Measurements from ENCODE around the gene FARS2.

Gene FARS2

GRCh38 chr6:5499644-5500306 lies 238.5 kb downstream of the FARS2 start:
- H3K36me3 ChIP-seq (ENCODE audit: control insufficient read depth, insufficient read depth, low read length), result no peaks in the 10 kb centered on the region
- no peak overlapping the region for H3K4me3 ChIP-seq (ENCODE audit: low read length)
- H3K9ac ChIP-seq (ENCODE audit: low read length), result no peak overlapping the region
- H3K27me3 ChIP-seq (ENCODE audit: control insufficient read depth, insufficient read depth, low read length), result no peaks in the 10 kb centered on the region
- H3K27ac ChIP-seq (ENCODE audit: low read depth, low read length), result no peak overlapping the region
- no peaks in the 10 kb centered on the region for H3K4me1 ChIP-seq (ENCODE audit: control insufficient read depth, insufficient read depth, low read length)

DNA sequence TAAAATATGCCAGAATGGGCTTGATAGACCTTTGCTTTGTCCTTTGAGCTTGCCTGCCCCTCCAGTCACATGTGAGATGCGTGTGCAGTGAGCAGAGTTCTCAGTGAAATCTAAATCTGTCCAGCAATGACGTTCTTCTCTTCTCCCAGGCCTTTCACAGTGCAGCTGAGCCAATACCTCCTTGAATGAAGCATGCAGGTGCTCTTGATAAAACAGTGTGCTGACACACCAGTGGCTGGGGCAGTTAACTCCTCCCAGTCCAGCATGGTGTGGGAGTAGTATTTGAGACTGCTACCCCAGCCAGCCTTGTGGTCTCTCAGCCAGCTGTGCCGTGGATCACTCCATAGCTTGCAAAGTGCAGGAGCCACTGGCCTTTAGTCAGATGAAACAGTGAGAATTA lies 240.5 kb downstream of the FARS2 start:
- H3K36me3 ChIP-seq (ENCODE audit: control insufficient read depth, insufficient read depth, low read length), result no peaks in the 10 kb centered on the region
- no peak overlapping the region for H3K9ac ChIP-seq (ENCODE audit: low read length)
- no peaks in the 10 kb centered on the region for H3K27me3 ChIP-seq (ENCODE audit: control insufficient read depth, insufficient read depth, low read length)
- H3K27ac ChIP-seq (ENCODE audit: low read depth, low read length), result no peak overlapping the region
- no peaks in the 10 kb centered on the region for H3K4me1 ChIP-seq (ENCODE audit: control insufficient read depth, insufficient read depth, low read length)
- no peak overlapping the region for H3K4me3 ChIP-seq (ENCODE audit: low read length)

DNA sequence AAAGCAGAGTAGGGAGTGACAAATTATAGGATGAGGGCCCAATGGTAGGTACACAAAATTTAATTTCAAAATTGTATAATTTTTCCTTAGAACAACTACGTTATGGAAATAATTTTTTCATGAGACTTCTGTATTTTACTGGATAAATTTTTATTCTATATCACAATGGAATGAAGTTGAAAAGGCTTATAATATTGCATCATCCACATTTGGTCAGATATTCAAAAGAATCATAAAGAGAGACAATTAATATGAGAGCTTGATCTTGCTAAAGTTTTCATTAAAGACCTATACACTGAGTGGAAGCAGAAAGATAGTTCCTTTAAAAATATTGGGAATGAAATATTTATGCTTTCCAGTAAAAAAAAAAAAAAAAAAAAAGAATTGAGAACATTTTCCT lies 242.8 kb downstream of the FARS2 start:
- no peak overlapping the region for H3K27ac ChIP-seq (ENCODE audit: low read depth, low read length)
- H3K36me3 ChIP-seq (ENCODE audit: control insufficient read depth, insufficient read depth, low read length), result no peaks in the 10 kb centered on the region
- H3K4me3 ChIP-seq (ENCODE audit: low read length), result no peak overlapping the region
- no peaks in the 10 kb centered on the region for H3K4me1 ChIP-seq (ENCODE audit: control insufficient read depth, insufficient read depth, low read length)
- no peak overlapping the region for H3K9ac ChIP-seq (ENCODE audit: low read length)
- no peaks in the 10 kb centered on the region for H3K27me3 ChIP-seq (ENCODE audit: control insufficient read depth, insufficient read depth, low read length)

DNA sequence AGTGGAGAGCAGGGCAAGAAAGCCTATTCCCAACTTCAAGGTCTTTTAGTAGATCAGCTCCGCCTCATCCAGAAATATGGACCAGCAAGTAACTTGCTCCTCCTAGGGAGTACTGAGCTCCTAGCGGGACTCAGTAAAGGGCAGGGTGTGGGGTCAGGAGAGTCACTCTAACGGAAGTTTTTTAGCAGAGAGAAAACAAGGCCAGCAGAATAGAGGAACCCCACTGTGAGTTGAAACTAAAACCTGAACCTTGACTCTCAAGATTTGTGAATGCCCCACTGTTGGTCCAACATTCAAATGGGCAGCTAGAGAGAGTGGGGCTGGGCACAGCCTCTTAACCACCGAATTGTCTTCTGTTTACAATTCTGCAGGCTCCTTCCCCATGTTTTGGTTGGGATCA lies 244.8 kb downstream of the FARS2 start:
- no peak overlapping the region for H3K9ac ChIP-seq (ENCODE audit: low read length)
- H3K27ac ChIP-seq (ENCODE audit: low read depth, low read length), result no peak overlapping the region
- no peaks in the 10 kb centered on the region for H3K36me3 ChIP-seq (ENCODE audit: control insufficient read depth, insufficient read depth, low read length)
- no peaks in the 10 kb centered on the region for H3K27me3 ChIP-seq (ENCODE audit: control insufficient read depth, insufficient read depth, low read length)
- H3K4me3 ChIP-seq (ENCODE audit: low read length), result no peak overlapping the region
- no peaks in the 10 kb centered on the region for H3K4me1 ChIP-seq (ENCODE audit: control insufficient read depth, insufficient read depth, low read length)

DNA sequence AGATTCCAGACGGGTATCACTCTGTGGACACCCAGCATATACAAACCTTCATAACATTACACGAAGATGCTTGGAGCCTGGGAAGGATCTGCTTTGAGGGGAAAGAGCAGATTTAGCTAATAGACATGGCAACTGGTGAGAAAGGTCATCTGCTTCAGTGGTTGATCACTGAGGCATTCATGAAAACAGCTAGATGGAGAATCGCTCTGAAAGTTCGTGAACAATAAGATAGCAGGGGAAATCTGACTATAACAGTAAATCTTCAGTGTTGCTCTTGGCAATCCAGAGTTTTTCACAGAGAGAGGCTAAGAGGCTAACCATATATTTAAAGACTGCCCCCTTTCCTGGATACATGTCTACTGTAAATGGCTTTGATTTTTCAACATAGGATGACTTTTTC lies 245.3 kb downstream of the FARS2 start:
- no peak overlapping the region for H3K27ac ChIP-seq (ENCODE audit: low read depth, low read length)
- no peaks in the 10 kb centered on the region for H3K27me3 ChIP-seq (ENCODE audit: control insufficient read depth, insufficient read depth, low read length)
- no peaks in the 10 kb centered on the region for H3K4me1 ChIP-seq (ENCODE audit: control insufficient read depth, insufficient read depth, low read length)
- H3K4me3 ChIP-seq (ENCODE audit: low read length), result no peak overlapping the region
- no peaks in the 10 kb centered on the region for H3K36me3 ChIP-seq (ENCODE audit: control insufficient read depth, insufficient read depth, low read length)
- H3K9ac ChIP-seq (ENCODE audit: low read length), result no peak overlapping the region

DNA sequence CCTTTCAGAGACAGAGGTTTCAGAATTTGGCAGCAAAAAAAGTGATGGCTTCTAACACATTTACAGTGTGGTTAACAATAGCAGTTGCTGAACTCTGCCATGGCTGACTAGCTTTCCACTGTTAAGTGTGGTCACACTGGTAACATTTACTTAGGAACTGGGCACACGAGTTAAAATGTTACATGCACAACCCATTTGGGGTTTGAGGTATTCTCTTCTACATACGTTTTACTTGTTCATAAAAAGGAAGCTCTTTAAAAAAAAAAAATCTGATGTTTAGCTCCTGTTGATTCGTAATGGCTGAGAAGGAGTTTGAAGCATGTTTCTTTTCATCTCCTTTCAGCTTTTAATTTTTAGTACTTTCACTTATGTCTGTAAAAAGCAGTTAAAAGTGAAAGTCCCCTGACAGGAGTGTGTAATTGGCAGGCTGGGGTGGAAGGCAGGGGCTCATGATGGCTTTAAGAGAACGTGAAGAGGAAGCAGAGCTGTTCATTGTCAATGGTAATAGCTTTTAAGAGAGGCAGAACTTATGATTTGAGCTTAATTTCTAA lies 245.9 kb downstream of the FARS2 start:
- Histone ChIP-seq H3K27me3 (ENCODE audit: control insufficient read depth, insufficient read depth, low read length) (no peaks in the 10 kb centered on the region), H3K4me3 (ENCODE audit: low read length) (no peak overlapping the region), H3K27ac (ENCODE audit: low read depth, low read length) (no peak overlapping the region), H3K4me1 (ENCODE audit: control insufficient read depth, insufficient read depth, low read length) (no peaks in the 10 kb centered on the region), H3K36me3 (ENCODE audit: control insufficient read depth, insufficient read depth, low read length) (no peaks in the 10 kb centered on the region), H3K9ac (ENCODE audit: low read length) (no peak overlapping the region)

- Histone ChIP-seq H3K4me1 (ENCODE audit: control insufficient read depth, insufficient read depth, low read length) (no peaks in the 10 kb centered on the region), H3K9ac (ENCODE audit: low read length) (no peak overlapping the region), H3K36me3 (ENCODE audit: control insufficient read depth, insufficient read depth, low read length) (no peaks in the 10 kb centered on the region), H3K27ac (ENCODE audit: low read depth, low read length) (no peak overlapping the region), H3K4me3 (ENCODE audit: low read length) (no peak overlapping the region), H3K27me3 (ENCODE audit: control insufficient read depth, insufficient read depth, low read length) (no peaks in the 10 kb centered on the region)
Observed at GRCh38 chr6:5509106-5509505, 247.8 kb downstream of the FARS2 start.

- no peaks in the 10 kb centered on the region for H3K36me3 ChIP-seq (ENCODE audit: control insufficient read depth, insufficient read depth, low read length)
- H3K27ac ChIP-seq (ENCODE audit: low read depth, low read length), result no peak overlapping the region
- H3K27me3 ChIP-seq (ENCODE audit: control insufficient read depth, insufficient read depth, low read length), result no peaks in the 10 kb centered on the region
- H3K4me3 ChIP-seq (ENCODE audit: low read length), result no peak overlapping the region
- H3K9ac ChIP-seq (ENCODE audit: low read length), result no peak overlapping the region
- no peaks in the 10 kb centered on the region for H3K4me1 ChIP-seq (ENCODE audit: control insufficient read depth, insufficient read depth, low read length)
Observed at GRCh38 chr6:5510331-5511133, 249.2 kb downstream of the FARS2 start.

- H3K9ac ChIP-seq (ENCODE audit: low read length), result no peak overlapping the region
- H3K27me3 ChIP-seq (ENCODE audit: control insufficient read depth, insufficient read depth, low read length), result no peaks in the 10 kb centered on the region
- no peaks in the 10 kb centered on the region for H3K4me1 ChIP-seq (ENCODE audit: control insufficient read depth, insufficient read depth, low read length)
- no peak overlapping the region for H3K4me3 ChIP-seq (ENCODE audit: low read length)
- no peak overlapping the region for H3K27ac ChIP-seq (ENCODE audit: low read depth, low read length)
- H3K36me3 ChIP-seq (ENCODE audit: control insufficient read depth, insufficient read depth, low read length), result no peaks in the 10 kb centered on the region
Observed at GRCh38 chr6:5511954-5512353, 250.6 kb downstream of the FARS2 start.

DNA sequence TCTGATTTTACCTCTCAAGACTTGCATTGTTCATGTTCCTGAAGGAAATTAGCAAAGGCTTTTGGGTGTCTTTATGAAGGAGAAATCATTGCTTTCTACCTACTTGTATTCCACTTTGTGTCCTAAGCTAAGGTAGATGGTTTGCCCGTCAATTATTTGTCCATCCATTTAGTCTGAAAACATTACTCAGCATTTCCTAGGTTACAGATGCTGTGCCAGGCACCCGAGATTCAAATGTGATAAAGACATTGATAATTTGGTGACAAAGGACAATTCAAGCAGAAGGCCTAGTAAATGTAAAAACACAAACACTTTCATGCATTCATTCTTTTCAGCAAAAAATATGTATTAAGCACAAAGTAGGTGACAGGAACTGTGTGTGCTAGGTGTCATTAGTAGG lies 251.1 kb downstream of the FARS2 start:
- no peak overlapping the region for H3K27ac ChIP-seq (ENCODE audit: low read depth, low read length)
- no peak overlapping the region for H3K9ac ChIP-seq (ENCODE audit: low read length)
- no peaks in the 10 kb centered on the region for H3K27me3 ChIP-seq (ENCODE audit: control insufficient read depth, insufficient read depth, low read length)
- H3K4me1 ChIP-seq (ENCODE audit: control insufficient read depth, insufficient read depth, low read length), result no peaks in the 10 kb centered on the region
- no peaks in the 10 kb centered on the region for H3K36me3 ChIP-seq (ENCODE audit: control insufficient read depth, insufficient read depth, low read length)
- H3K4me3 ChIP-seq (ENCODE audit: low read length), result no peak overlapping the region

GRCh38 chr6:5513408-5513807 lies 252.1 kb downstream of the FARS2 start:
- no peaks in the 10 kb centered on the region for H3K4me1 ChIP-seq (ENCODE audit: control insufficient read depth, insufficient read depth, low read length)
- H3K4me3 ChIP-seq (ENCODE audit: low read length), result no peak overlapping the region
- no peak overlapping the region for H3K27ac ChIP-seq (ENCODE audit: low read depth, low read length)
- no peaks in the 10 kb centered on the region for H3K27me3 ChIP-seq (ENCODE audit: control insufficient read depth, insufficient read depth, low read length)
- no peak overlapping the region for H3K9ac ChIP-seq (ENCODE audit: low read length)
- no peaks in the 10 kb centered on the region for H3K36me3 ChIP-seq (ENCODE audit: control insufficient read depth, insufficient read depth, low read length)

DNA sequence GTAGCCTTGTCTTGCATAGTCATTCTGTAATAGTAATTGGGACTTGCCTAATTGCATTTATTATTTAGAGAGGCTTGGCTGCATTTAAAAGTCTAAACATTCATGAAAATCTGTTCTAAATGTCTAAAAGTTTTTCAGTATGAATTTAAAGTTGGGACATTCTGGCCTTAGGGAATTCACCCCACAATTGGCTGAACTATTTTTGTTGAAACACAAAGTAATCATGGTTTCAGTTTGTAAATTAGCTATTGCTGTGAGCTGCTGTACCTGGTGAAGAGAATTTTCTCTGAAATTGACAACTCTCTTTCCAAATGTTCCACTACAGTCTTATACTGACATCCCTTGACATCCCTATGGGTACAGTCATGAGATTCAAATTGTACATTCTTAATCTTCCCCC lies 253.0 kb downstream of the FARS2 start:
- H3K9ac ChIP-seq (ENCODE audit: low read length), result no peak overlapping the region
- H3K27ac ChIP-seq (ENCODE audit: low read depth, low read length), result no peak overlapping the region
- H3K4me1 ChIP-seq (ENCODE audit: control insufficient read depth, insufficient read depth, low read length), result no peaks in the 10 kb centered on the region
- no peak overlapping the region for H3K4me3 ChIP-seq (ENCODE audit: low read length)
- H3K36me3 ChIP-seq (ENCODE audit: control insufficient read depth, insufficient read depth, low read length), result no peaks in the 10 kb centered on the region
- H3K27me3 ChIP-seq (ENCODE audit: control insufficient read depth, insufficient read depth, low read length), result no peaks in the 10 kb centered on the region

GRCh38 chr6:5515200-5515599 lies 253.9 kb downstream of the FARS2 start:
- H3K27me3 ChIP-seq (ENCODE audit: control insufficient read depth, insufficient read depth, low read length), result no peaks in the 10 kb centered on the region
- H3K4me1 ChIP-seq (ENCODE audit: control insufficient read depth, insufficient read depth, low read length), result no peaks in the 10 kb centered on the region
- no peak overlapping the region for H3K9ac ChIP-seq (ENCODE audit: low read length)
- no peak overlapping the region for H3K4me3 ChIP-seq (ENCODE audit: low read length)
- no peak overlapping the region for H3K27ac ChIP-seq (ENCODE audit: low read depth, low read length)
- H3K36me3 ChIP-seq (ENCODE audit: control insufficient read depth, insufficient read depth, low read length), result no peaks in the 10 kb centered on the region

Measured in rectal smooth muscle tissue (tissue), 1 donor.